NCI-H345 (cell line): ENCODE results near the gene LOXHD1.

Source experiments
- DNase-seq: peaks from one replicate; lab custom pipeline; 2025; lab: John Stamatoyannopoulos, UW

LOXHD1 gene

DNA sequence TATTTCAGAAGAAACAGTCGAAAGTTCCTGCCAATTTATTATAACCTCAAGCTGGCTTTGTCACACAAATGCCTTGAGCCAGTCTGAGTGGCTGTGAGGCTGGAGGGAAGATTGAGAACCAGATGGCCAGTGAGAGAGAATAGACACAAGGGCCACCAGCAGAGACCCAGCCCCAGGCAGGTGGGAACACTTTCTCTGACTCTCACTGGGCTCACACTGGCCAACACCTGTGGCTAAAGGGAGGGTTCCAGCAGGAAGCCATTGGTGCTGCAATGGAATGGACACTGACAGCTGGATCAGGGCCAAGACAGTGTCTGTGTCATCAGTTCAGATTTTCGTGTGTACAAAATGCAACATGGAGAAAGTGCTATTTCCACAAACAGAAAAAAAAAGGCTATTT is 29.9 kb downstream of the LOXHD1 start:
- DNase-seq, result no peak

DNA sequence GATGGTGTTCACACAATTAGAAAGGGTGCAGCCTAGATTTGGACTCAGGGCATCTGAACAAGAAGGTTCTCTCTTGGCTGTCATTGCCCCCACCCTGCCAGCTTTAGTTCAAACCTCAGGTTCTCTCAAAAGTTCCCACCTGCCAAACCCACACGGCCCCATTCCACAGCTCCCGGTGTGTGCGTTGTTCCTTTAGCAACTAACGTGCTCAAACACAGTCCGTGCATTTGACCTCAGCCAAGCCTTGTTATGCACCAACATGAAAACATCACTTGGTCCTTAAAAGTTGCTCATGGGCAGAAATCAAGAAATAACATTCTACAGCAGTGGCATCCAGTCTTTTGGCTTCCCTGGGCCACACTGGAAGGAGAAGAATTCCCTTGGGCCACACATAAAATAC is 32.0 kb downstream of the LOXHD1 start:
- no peak for DNase-seq

- DNase-seq, result no peak
These were observed 32.9 kb downstream of the LOXHD1 start for GRCh38 chr18:46624127-46624526.

GRCh38 chr18:46623541-46623940 is 33.5 kb downstream of the LOXHD1 start:
- no peak for DNase-seq

GRCh38 chr18:46622999-46623398 is 34.0 kb downstream of the LOXHD1 start:
- no peak for DNase-seq

- no peak for DNase-seq
These were observed 34.6 kb downstream of the LOXHD1 start for GRCh38 chr18:46622451-46622850.

DNA sequence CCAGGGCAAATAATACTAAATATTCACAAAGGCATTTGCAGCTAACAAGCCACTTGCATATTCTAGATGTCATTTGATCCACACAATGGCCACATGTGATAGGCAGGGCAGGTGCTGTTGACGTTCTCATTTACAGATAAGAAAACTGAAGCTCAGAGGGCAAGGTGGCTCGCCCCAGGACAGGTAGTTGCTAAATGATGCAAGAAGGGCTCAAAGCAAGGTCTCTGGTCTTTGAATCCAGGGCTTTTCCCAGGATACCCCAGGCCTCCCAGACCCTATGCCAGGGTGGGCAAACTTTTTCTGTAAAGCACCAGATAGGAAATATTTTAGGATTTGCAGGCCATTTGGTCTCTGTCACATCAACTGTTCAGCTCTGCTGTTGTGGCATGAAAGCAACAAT is 35.1 kb downstream of the LOXHD1 start:
- DNase-seq, result no peak

DNA sequence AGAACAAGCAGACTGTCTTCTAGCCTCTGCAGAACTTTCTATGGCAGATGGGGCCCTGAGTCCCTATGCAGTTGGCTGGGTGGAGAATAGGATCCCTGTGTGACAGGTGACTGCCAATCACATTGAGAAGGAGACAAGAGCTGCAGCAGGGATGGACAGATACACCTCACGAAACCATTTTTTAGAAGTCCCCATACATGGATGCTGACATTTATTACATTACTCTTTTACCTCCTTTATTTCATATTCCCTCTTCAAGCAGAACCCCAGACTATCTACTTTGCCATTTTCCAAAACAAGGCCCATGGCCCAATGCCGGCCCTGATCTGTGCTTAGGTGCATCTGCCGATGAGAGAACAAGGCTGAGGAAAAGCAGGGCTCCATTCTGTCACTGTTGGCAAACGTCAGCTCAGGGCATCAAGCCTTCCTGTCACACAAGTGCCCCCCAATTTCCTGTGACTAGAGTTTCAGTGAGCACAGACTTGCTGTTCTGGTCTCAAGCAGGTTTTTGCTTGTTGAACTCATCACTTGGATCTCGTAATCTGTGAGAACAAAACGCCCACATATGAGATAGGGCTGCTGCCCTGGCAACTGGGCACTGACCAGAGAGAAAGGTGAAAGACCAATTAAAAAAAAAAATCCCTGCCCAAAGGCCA is 35.8 kb downstream of the LOXHD1 start:
- no peak for DNase-seq

GRCh38 chr18:46619559-46619958 is 37.5 kb downstream of the LOXHD1 start:
- no peak for DNase-seq

DNA sequence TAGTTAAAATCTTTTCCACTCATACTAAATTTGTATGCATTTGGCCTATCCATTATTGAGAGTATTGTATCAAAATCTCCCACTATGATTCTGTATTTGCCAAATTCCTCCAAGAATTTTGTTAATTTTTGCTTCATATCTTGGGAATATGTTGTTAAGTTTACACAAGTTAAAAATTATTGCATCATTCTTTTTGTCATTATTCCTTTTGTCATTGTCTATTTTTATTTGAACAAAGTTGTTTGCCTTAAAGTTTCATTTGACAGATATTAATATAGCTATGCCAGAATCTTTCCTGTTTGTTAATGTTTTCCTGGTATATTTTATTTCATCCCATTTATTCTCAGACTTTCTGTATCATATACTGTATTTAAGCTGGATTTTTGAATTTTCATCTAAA is 41.3 kb downstream of the LOXHD1 start:
- DNase-seq, result no peak

DNA sequence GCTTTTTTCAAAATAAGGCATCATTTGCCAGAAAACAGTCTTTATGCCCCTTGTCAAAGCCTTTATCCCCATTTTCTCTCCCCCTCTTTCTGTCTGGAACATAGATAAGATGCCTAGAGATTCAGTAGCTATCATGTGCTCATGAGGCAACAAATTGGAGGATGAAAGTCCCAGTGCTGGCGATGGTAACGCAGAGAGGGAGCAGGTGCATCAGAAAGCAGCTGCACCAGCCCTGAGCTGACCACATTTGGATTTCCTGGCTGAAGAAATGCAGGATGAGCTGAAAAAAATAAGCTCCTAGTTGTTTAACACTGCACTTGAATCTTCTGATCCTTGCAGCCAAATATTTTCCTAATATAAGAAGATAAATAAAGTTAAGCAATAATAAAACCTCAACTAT is 48.0 kb downstream of the LOXHD1 start:
- no peak for DNase-seq

DNA sequence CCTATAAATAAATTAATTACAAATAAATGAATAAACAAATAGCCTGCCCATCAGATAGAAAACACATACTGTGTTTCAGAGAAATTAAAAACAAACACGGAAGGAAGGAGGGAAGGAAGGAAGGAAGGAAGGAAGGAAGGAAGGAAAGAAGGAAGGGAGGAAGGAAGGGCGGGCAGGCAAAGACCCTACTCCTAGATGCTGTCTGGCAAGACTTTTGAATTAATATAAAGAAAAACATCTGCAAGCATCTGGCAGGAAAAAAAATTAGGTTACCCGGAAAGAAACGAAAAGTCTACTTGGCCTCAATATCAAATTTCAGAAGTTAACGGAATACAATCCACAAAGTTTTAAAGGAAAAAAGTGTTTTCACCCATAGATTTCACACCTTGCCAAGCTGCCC is 49.1 kb downstream of the LOXHD1 start:
- DNase-seq, result no peak

DNA sequence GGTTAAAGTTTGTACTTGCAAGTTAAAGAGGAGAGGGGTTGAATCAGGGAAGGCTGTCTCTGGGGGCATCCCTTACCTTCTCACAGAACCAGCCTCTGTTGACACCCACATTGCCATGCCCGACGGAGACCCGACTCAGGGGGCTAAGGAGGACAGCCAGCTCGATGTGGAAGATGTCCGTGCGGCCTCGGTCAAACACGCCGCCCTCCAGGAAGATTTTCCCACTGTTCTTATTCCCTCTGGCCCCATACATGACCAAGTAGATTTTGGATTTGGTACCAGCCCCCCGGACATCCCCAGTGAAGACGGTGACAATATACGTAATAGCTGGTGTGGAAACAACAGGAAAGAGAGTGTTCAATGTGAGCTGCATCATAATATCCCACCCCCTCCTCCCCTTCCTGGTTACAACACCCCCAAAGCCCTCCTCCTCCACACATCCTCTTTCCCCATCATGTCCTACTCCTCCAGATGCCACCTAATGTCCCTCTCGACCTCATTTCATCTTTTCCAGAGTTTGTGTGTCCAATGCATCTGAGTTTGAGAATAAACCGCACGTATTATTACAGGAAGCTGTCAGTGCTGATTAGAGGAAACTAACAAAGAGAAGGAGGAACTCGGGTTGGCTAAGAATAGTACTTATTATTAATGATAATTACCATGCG is 55.7 kb downstream of the LOXHD1 start:
- DNase-seq, result no peak

DNA sequence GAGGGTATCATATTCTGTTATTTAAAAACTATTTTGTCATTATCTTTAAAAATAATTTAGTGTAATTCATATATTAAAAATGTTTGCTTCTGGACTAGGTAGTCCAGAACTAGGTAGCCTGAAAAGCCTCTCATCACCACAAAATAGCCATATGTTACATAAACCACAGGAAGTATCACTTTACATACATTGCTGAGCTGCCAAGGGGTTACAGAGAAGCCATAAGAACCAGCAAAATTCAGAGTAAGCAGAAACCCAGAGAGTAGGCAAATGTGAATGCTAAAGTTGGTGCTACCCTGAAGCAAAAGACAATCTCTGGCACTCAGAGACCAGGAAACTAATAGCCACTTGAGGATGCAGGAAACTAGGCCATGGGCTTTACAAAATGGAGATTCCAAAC is 60.9 kb downstream of the LOXHD1 start:
- DNase-seq, result no peak

- no peak for DNase-seq
These were observed 65.1 kb downstream of the LOXHD1 start for GRCh38 chr18:46591783-46592391.

GRCh38 chr18:46590103-46590502 is 66.9 kb downstream of the LOXHD1 start:
- DNase-seq, result no peak

DNA sequence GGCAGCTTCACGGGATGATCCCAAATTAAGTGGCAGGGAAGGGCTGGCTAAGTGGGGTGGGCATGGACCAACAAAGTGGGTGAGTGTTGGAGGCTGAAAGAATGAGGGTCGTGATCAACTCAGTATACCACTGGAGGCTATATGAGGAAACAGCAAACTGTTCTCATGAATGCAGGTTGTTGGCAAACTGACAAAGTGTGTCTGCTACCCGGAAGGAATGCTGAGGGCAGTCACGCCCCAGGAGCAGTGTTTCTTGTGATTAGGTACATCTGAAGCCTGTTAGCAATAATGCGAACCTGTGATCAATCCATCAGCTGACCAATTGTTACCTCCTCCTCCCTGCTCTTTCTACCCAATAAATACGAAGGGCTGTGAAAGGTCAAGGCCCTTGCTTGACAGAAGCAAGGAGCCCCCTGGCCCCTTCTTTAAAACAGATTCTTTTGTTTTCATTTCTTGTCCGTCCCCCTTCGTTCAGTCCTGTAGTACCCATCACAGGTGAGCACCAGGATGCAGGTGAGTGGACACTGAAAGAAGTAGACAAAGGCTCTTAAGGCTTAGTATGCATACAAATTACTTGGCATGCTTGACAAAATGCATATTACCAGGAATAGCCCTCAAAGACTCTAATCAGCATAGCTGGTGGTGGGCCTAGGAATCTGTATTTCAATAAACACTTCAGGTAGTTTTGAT is 67.9 kb downstream of the LOXHD1 start:
- no peak for DNase-seq

DNA sequence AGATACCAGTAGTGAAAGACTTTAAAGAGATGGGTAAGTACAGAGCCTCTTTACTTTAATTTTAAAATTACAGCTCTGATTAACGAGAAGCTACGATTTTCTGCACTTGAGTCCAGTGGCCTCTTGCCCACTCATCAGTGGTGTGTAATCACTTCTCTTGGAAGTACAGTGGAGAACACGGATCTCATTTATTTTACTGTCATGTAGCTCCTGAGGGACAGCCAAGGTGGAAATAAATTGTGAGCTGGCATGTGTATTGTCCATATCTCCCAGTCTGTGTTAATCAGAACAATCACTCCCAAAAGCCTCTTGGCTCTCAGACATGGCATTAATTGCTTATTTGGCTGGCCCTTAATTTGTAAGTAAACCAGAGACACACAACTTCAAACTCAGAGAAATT is 69.4 kb downstream of the LOXHD1 start:
- no peak for DNase-seq

GRCh38 chr18:46583711-46584110 is 73.3 kb downstream of the LOXHD1 start:
- DNase-seq, result no peak

GRCh38 chr18:46581648-46582047 is 75.4 kb downstream of the LOXHD1 start:
- no peak for DNase-seq

DNA sequence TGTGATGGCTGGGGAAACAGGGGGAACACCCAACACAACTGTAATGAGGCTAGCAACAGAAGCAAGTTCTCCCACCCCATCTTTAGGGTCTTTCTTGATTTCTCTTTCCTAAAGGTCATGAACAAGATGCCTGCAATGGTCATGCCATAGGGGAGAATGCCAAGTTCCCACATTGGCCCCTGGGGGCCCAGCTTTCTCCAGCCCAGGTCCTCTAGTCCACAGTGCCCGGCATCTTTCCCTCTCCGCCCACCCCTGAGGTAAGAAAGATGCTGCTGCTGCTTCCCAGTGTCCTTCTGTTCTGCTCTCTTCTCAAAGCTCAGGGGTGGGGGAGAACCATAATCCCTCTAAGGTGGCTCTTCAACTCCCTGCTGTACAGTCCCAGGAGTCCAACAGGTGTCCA is 78.0 kb downstream of the LOXHD1 start:
- no peak for DNase-seq

DNA sequence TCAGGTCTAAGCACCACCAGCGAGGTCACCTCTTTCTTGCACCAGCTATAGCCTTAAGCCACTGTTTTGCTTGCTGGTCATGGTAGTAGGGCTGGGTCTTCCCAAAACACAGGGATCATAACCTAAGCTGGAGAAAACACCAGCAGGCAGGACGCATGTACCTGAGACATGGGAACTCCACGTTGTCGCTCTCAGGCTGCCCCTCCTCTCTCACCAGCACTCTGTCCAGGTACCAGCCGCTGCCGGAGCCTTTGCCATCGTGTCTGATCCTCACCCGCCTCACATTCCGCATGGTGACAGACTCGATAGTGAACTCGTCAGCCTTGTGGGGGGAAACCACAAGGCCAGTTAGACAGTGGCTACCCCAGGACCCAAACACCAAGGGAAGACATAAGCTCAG is 79.5 kb downstream of the LOXHD1 start:
- no peak for DNase-seq

DNA sequence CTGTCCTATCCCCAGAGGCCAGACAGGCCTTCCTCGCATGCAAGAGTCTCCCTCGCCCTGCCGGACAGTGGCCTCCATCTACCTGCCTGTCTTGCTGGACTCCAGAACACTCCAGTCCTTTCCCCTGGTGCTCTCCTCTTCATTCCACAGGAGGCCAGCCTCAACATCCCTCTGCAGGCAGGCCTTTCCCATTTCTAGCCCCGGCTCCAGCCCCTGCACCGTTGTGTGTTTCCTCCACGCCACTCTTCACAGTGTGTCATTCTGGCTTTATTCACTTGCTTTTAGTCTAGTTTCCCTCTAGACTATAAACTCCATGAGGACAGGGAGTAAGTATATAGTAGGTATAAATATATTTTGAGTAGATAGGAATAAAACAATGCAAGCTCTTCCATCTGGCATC is 81.2 kb downstream of the LOXHD1 start:
- no peak for DNase-seq
